NCI-H2107 (cell line): ENCODE results near the gene TNFAIP8L3.

Experiments used
- DNase-seq: peaks from one replicate; lab custom pipeline; 2025; lab: John Stamatoyannopoulos, UW

Gene TNFAIP8L3

DNA sequence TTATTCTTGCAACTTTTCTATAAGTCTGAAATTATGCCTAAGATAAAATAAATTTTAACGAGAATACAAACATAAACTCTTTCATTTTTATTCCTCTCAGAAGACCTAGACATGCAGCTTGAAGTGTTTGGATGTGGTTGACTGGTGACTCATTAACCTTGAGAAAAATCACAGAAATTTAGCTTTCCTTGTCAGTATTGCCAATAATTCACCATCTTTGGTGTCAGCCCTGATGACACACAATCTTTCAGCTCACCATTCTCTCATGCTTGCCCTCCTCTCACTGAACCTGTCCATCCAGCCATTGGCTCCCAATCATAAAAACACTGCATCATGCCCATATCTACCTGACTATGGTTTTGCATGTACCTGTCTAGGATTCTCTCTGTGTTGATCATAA, 22.6 kb upstream of the TNFAIP8L3 start:
- DNase-seq, result no peak

DNA sequence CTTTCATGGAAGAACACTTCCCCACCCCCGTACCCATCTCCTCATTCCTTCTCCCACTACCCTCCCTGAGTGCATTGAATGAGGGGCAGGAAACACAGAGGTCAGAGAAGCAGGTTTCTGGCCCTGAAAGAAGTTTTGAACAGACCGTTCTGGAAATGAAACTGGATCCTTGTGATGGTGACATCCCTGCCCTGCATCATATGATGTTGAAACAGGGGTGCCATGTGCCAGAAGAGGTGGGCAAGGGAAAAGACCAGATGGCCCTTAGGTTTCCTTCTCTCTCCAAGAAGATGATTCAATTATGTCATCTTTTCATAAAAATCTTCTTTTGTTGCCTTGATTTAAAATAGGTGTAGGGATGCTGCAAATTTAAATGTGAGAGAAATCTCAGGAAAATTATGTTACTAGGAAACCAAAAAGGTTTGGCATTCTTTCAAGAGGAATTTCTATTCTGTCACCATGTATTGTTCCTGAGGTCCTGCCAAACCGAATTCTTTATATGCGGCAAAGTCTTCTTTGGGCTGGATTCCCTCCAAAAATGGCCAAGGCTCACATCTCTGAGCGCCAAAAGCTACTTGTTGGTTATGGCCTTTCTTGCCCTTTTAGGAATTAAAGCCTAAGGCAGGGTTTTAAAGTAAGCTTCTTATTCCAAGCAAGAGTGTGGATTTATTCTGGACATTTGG, 19.9 kb upstream of the TNFAIP8L3 start:
- no peak for DNase-seq

DNA sequence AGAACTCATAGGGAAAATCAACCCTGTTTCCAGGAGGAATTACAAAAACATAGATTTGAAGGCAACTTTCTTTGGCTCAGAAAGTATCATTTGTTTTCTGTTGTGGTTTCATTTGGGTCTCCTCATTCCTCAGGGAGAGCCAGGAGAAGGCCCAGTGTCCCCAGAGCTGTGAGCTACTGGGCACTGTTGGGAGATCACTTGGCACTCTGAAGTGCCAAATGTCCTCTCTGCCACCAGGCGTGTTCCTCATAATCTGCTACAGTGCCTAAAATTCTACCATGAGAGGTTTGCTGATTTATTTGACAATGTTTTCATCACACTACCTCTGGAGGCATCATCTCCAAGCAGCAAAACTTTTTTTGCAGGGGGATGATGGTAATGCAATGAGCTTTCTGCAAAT, 17.4 kb upstream of the TNFAIP8L3 start:
- DNase-seq, result no peak

DNA sequence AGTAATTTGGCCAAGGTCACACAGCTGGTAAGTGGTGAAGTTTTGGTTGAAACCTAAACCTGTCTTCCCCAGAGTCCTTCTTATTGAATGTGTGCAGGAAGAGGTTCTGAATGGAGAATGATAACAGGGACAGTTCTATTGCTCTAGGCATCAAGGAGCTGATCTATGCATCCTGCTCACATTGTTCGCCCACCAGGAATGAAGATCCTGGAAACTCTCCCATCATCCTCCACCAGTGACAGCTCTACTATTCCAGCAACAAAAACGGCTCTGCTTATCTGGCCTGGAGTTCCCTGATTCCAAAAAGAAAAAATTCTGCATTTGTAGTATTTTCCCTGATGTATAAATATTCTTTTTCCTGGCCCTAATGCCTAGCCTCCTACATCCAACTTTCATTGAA, 16.4 kb upstream of the TNFAIP8L3 start:
- no peak for DNase-seq

DNA sequence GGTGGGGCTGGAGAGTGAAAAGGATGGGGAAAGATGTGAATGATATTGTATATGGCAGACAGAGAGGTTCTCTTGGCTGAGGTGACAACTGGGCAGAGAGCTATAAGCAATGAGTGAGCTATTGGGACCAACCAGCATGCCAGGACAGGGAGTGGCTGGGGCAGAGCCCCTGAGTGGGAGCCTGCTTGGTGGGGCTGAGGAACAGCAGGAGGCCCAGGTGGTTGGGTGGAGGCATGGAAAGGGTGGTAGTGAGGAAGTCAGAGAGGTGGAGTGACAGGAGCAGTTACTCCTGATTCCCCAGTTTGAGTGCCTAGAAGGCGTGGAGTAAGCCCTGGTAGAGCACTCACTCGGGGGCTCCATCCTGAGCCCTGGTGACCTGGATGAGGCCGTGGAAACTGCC, 15.5 kb upstream of the TNFAIP8L3 start:
- DNase-seq, result no peak

DNA sequence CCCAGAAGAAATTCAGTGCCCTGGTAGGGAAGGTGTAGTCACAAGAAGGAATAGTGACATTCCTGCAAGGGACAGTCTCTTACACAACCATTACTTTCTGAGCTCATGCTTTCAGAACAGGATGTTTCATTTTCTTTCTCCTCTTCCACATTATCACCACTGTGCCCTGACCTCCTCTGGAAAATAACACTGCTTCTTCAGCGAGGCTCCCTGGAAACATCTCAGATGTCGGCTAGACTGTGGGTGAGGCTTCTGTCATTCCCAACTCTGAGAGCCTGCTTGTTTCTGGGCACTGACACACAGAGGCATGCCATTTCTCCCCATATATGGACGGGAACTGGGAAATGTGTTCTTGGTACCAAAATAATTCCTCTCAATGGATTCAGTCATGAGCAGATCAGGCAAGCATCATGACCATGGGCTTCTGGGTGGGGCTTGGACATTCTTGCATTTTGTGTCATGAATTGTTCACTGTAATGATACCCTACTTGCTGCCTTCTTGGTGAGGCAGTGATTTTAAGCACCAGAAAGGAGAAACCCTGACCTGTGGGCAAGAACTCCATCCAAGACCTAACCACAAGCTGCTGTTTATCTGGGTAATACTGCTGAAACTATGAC, 14.3 kb upstream of the TNFAIP8L3 start:
- no peak for DNase-seq

DNA sequence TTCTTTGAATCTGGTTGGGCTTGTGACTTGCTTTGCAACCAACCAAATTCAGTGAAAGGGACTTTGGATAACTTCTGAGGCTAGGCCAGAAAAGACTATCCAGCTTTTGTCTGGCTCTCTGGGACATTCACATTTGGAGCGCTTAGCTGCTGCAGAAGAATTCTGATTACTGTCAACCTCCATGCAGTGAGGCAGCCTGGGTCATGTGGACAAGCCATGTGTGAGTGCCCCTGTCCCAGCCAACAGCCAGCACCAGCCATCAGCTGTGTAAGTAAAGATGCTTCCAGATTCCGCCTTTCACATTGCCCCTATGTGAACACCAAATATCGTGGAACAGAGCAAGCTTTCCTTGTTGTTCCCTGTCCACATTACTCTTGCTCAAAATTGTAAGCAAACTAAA, 12.9 kb upstream of the TNFAIP8L3 start:
- no peak for DNase-seq

DNA sequence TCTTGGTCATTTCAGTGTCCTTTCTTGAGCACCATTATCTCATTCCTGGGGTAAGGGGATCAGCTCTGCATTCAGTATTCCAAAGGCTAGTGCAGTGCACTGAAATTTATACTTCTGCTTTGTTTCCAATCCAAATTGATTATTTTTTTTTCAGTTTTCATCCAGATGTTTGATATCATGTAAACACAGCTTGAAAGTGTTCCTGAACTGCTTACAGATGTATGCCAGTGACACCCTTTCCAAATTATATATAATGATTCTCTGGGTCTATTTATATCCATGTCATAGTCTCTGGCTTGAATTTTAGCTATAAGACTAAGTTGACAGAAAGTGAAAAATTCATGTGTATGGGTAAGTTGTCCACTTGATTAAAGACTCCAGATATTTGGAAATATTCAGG, 11.8 kb upstream of the TNFAIP8L3 start:
- DNase-seq, result no peak

DNA sequence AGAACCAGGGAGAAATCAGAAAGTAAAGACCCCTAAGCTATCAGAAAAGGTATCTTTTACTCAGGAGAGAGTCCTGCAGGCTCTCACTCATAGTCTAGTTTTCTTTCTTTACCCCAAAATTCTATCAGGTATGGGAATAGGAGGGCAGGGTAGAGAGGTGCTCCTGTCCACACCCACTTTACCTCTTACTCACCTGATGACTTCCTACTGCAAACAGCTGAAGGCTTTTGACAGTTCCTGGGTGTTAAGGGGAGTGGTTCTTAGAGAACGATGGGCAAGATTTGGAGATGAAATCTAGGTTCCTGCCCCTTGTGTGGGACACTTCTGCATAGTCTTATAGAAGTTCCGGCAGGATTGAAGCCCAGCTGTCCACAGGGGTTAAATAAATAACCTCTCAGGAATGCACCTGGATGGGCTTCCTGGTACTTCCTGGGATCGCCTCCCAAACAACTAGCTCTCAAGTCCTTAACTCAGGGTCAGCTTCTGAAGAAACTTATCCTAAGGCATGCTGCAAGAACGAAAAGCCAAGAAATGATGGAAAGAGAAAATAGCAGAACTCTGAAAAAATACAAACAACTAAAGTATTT, 10.8 kb upstream of the TNFAIP8L3 start:
- DNase-seq, result no peak

DNA sequence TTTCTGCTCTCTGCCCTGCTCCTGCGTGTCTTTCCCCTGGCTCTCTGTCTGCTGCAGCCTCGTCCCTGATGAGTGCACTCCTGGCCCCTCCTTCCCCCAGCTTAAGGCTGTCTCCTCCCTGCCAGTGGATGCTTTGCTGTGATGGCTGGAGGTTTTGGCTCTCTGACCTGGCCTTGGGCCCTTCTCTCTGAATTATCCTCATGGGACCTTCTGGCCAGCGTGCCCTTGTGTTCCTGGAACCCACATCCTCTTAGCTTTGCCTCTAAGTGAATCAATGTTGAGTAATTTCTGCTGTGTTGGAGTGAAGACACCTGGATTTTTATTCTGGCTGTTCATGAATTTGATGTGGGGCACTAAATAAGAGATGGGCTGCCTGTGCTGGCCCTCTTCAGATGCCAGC, 9.8 kb upstream of the TNFAIP8L3 start:
- no peak for DNase-seq

DNA sequence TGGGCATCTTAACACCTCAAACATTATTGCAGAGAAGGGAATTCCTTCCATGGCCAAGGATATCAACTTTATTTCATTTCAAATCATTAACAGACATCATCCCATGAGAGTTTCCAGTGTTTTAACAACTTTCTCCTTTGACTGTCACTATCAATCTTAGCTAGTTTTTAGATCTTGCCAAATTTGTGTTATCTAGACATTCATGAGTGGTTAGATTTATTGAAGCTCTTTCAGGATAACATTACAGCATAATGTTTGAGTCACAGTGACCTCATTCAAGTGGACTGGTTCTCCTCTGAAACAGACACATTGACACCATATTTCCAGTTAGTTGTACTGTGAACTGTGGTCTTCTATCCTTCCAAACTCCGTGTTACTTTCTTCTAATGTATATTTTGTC, 8.6 kb upstream of the TNFAIP8L3 start:
- DNase-seq, result no peak

DNA sequence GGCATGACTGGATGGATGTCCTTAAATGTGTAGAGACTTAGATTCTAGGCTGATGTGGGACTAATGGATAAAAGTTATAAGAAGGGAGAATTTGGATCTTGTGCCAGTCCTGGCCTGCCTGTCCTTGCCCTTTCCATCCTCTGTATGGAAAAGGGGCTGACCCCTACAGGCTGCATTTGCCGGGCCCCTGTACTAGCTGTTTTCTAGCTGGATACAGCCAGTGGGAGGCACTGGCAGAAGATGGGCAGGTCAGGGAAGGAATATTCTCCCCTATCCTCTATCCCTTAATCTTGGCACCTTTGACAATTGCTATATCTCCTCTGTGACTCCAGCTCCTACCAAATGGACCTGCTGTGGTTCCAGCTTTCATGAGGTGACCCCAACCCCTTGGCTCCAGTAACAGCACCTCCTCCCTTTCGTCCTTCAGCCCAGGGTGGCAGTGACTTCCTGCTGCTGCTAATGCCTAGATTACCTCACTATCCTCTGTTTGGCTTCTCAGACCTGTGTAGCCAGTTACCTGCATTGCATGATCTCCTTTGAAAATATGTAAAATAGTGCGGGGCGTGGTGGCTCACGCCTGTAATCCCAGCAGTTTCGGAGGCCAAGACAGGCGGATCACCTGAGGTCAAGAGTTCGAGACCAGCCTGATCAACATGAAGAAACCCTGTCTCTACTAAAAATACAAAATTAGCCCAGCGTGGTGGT, 6.2 kb upstream of the TNFAIP8L3 start:
- no peak for DNase-seq

DNA sequence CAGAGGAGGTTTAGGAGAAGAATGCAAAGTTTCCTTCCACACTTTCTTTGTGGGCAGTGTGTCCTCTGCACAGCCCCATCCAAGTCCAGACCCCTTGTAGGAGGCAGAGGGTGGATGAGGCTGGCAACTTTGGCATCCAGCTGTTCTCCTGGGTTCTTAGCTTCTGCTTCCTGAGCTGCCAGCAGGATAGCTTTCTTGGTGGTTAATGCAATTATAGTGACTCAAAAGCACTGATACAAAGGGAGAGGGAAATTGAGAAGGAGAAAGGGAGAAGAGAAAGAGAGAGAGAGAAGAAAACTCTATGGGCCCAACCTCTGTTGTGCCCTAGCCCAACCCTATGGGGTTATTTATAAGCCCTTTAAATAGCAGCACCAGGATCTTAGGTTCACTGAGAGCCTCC, 4.5 kb upstream of the TNFAIP8L3 start:
- DNase-seq, result no peak

DNA sequence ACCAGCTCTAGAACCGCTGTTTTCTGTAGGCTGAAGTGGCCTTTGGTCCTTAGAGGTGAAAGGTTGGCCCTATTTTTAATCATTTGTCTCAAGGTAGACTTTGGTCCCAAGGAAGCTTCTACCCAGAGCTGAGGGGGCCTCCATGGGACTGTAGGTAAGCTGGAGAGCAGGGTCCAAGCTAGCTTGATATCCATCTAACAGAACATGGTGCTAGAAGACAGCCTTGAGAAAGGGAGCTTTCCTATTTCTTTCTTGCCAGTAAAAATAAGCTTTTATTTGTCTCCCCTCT, 3.6 kb upstream of the TNFAIP8L3 start:
- no peak for DNase-seq

DNA sequence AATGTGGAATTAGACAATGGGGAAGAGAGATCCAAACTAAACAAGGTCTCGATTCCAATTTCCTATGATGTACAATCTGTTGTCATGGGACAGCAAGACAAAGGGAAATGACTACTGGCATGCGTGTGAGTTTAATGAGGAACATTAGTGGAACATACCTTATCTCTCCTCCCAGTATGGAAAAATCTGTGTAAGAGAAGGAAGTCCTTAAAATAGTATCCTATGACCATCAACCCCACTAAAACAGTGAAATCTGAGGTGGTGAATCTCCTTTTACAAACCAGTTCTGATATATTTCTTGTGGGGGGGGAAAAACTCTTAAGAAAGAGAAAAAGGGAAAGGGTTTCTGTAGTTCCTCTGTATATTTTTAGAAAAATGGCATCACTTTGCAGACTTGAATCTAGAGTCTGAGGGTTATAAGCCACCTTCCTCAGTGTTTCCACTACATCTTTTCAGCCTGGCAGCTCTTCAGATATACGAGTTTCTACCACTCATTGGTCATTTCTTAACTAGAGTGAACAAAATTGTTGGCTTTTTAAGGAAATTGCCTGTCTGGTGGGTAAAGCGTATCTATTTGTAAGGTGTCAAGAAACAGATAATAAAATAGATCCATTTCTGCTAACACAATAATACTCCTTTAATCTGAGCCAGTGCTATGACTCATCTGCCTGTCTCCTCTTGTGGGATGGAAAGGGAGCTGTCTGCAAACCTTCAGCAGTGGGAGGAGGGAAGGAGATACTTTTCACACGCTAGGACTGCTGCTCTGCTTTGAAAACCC, 3.0 kb upstream of the TNFAIP8L3 start:
- no peak for DNase-seq

DNA sequence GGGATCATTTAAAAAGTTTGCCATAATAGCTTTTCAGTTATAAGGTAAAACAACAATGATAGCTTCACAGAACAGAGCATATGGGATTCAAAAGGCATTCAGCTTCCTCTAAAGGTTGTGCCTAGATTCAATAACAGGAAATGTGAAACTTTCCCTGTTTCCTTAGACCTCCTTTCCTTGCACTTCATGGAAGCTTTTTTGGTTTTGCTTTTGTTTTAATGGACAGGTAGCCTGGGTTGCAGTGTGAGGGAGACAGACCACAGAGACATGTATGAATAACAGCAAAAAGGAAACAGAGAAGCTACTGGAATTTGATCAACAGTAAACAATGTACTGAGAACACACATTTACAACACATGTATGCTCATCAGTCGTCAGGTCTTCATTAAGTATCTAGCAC, 2.3 kb upstream of the TNFAIP8L3 start:
- DNase-seq, result no peak

DNA sequence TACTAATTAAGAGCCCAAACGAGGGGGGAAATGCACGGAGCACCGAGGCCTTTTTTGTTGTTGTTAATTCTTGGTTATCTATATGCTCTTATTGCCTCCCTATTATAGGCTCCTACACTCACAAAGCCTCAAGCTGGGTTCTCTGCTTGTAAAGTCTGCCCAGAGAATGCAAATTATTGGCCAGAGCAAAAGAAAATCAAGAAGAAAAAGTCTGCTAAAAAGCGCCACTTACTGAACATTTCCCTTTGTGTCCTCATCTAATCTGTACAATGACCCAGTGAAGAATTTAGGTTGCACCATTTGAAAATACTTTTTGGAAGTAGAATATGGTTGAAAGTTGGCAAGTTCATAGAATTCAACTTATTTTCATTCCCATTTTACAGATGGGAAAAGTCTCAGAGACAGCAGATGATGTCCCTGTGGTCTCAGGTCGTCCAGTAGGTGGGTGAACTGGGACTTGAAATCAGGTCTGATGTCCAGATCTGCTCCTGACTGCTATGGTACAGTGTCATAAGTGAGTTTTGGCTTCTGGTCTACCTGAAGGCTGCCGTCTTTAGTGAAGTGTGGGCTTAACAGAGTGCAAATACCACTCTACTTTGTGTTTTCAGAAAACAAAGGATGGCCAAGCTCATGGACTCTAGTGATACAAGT, 1.1 kb upstream of the TNFAIP8L3 start:
- no peak for DNase-seq

DNA sequence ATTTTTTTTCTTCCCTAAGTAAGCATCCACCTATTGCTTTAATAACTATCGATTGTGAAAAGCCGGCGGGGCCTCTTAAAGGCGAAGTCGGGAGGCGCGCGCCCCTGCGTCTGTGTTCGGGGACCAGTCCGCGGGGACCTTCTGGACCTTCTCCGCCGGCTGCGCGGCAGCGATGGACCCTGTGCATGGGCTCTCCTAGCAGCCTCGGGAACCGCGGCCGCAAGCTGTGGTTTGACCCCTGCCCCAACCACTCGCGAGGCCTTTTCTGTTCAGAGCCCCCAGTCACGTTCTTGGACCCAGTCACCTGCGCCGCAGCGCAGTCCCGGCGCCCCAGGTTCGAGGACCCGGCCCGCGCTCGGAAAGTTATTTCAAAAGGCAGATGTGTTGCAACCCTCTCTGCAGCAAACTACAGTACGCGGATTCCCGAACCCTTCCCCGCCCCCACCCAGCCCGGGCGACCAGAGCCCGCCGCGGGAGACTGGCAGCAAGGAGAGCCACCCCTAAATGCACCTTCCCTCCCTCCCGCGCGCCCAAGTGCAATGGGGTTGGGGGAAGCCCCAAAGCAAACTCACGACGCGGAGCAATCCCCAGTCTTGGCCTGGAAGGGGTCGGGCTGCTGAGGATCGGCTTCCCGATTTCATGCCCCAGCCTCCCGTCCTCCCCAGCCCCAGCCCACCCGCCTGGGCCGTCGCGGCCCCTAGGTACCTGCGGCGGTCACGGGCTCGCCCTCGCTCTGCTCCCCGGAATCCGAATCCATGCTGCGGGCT, 684 bp downstream of the TNFAIP8L3 start:
- no peak for DNase-seq

DNA sequence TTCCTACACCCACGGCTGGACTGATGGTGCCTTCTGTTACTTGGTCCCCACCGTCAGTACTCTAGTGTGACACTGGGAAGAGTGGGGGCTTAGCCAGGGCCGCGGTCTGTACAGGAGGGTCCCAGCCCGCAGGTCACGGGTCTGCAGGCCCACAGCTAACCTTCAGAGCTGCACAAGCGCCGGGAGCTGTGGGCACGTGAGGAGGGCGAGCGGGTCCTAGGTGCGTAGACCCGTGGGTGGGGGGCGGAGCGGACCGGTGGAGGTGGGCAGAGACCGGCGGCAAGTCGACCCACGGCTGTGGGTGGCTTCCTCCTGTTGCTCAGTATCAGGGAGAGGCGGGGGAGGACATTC, 1.2 kb downstream of the TNFAIP8L3 start:
- no peak for DNase-seq

DNA sequence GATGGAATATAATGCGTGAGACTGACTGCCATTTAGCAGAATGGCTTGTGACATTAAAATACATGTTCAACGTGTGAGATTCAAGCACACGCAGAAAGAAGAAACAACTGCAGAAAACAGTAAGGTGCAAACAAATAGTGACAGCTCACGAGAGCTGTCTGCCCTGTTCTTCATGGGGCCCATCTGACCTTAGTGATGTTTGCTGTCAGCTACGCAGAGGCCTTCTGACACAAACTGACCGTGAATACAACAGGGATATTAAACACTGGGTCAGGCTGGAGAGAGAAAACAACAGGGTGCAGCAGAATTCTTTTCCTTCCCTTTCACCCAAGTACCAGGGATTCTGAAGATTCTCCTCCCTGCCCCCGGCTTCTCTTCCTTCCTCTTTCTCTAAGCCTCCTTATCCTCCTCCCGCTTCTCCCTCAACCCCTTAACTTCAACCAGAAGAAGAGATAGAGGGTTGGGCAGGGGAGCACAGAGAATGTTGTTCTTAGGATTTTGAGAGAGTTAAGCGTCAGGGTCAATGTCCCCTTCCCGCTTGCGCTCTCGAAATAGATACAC, 2.1 kb downstream of the TNFAIP8L3 start:
- no peak for DNase-seq

DNA sequence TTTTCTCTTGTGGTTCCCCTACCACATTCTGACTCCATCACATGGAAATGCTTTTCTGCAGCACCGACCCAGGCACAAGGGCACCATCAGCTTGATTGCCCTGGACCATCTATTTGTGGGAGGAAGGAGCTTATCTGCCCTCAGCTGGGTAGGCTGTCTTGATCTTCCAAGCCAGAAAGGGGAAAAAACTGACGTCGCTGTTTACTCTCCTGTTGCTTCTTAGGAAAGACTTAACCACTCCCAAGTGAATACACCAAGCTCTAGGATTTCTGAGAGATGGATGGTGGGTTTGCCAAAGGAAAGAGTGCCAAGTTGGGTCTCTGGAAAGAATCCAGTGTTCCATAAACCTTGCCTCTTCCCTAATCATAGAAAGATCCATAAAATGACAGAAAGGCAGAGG, 4.0 kb downstream of the TNFAIP8L3 start:
- DNase-seq, result no peak
